ENCODE measurements around the gene NFKBIL1.

The NFKBIL1 gene

DNA sequence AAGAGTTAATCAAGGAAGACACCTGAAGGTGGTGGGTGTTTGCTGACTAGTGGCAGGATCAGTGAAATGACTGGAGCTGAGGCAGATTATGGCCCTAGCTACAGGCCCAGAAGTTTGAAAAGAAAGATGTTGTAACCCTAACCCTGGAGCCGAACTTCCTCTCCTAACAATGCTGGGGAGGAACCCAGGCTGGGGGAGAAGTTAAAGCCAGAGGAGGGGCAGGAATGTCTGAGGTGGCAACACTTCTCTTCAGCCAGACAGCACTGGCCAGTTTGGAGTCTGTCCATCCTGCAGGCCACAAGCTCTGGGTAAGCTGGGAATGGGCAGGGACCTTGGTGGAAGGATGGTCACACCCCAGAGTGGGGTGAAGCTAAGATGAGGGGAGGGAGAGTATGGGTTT, 38.6 kb downstream of the NFKBIL1 start, which contains the start of gene LST1:
TSS of gene LST1 (plus strand) at position 270 of the 400 bp plus-strand sequence. CDS start 1,023 bp downstream, outside the sequence.
- ATAC-seq = no peak
- no peak for TF ChIP-seq ZC3H10 (CRISPR knock-in tag; IDR thresholded peaks at IDR 0.05)
- TF ChIP-seq ZNF8 (CRISPR knock-in tag; IDR thresholded peaks at IDR 0.05) = no peak
- TF ChIP-seq, protein P1, sequence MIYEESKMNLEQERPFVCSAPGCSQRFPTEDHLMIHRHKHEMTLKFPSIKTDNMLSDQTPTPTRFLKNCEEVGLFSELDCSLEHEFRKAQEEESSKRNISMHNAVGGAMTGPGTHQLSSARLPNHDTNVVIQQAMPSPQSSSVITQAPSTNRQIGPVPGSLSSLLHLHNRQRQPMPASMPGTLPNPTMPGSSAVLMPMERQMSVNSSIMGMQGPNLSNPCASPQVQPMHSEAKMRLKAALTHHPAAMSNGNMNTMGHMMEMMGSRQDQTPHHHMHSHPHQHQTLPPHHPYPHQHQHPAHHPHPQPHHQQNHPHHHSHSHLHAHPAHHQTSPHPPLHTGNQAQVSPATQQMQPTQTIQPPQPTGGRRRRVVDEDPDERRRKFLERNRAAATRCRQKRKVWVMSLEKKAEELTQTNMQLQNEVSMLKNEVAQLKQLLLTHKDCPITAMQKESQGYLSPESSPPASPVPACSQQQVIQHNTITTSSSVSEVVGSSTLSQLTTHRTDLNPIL (CRISPR knock-in tag; IDR thresholded peaks at IDR 0.05; ENCODE audit: low read depth) = no peak
- no peak for TF ChIP-seq ARNTL (CRISPR knock-in tag; IDR thresholded peaks at IDR 0.05; ENCODE audit: borderline replicate concordance, low read depth)
- TF ChIP-seq ZFP30 (CRISPR knock-in tag; IDR thresholded peaks at IDR 0.05) = no peak
- TF ChIP-seq ESRRG (CRISPR knock-in tag; IDR thresholded peaks at IDR 0.05) = no peak

DNA sequence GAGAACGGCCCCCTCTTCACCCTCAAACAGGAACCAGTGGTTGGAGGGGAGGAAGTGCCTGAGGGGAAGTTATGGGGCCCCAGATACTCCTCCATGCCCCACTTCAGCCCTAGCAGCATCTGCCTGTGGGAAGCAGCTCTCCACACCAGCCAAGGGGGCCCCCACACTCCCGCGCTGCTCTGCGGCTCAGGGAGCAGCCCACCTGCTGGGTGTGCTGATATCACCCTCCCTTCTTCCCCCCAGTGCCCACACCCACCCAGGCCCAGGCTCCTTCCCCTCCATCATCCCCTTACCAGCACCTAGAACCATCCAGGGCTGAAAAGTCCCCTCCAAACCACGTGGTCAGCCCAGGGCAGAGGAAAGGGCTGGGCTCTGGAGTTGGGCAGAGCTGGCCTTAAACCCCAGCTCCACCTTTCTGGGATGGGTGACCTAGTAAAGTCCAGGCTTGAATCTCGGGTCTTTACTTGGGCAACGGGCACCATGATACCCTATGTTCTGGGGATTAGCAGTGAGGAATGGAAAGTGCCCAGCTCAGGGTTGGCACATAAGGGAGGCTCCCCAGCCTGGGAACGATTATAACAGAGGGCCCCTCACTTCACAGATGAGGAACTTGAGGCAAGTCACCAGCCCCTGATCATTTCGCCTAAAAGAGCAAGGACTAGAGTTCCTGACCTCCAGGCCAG, 39.3 kb downstream of the NFKBIL1 start:
- TF ChIP-seq TOX (CRISPR knock-in tag; IDR thresholded peaks at IDR 0.05; ENCODE audit: borderline replicate concordance) (no peak), TCF4 (CRISPR knock-in tag; IDR thresholded peaks at IDR 0.05; ENCODE audit: borderline replicate concordance) (no peak), RARB (CRISPR knock-in tag; IDR thresholded peaks at IDR 0.05) (no peak), CSDC2 (CRISPR knock-in tag; IDR thresholded peaks at IDR 0.05) (no peak), ZFP30 (CRISPR knock-in tag; IDR thresholded peaks at IDR 0.05) (no peak), ESRRG (CRISPR knock-in tag; IDR thresholded peaks at IDR 0.05) (no peak), PPARA (CRISPR knock-in tag; IDR thresholded peaks at IDR 0.05; ENCODE audit: borderline replicate concordance) (no peak), ZNF70 (CRISPR knock-in tag; IDR thresholded peaks at IDR 0.05) (no peak), ARNTL (CRISPR knock-in tag; IDR thresholded peaks at IDR 0.05; ENCODE audit: borderline replicate concordance, low read depth) (no peak), ISL1 (CRISPR knock-in tag; IDR thresholded peaks at IDR 0.05) (no peak), ZNF8 (CRISPR knock-in tag; IDR thresholded peaks at IDR 0.05) (no peak)
- TF ChIP-seq, protein P1 (CRISPR knock-in tag; IDR thresholded peaks at IDR 0.05; ENCODE audit: low read depth) = no peak
- TF ChIP-seq, protein P2, sequence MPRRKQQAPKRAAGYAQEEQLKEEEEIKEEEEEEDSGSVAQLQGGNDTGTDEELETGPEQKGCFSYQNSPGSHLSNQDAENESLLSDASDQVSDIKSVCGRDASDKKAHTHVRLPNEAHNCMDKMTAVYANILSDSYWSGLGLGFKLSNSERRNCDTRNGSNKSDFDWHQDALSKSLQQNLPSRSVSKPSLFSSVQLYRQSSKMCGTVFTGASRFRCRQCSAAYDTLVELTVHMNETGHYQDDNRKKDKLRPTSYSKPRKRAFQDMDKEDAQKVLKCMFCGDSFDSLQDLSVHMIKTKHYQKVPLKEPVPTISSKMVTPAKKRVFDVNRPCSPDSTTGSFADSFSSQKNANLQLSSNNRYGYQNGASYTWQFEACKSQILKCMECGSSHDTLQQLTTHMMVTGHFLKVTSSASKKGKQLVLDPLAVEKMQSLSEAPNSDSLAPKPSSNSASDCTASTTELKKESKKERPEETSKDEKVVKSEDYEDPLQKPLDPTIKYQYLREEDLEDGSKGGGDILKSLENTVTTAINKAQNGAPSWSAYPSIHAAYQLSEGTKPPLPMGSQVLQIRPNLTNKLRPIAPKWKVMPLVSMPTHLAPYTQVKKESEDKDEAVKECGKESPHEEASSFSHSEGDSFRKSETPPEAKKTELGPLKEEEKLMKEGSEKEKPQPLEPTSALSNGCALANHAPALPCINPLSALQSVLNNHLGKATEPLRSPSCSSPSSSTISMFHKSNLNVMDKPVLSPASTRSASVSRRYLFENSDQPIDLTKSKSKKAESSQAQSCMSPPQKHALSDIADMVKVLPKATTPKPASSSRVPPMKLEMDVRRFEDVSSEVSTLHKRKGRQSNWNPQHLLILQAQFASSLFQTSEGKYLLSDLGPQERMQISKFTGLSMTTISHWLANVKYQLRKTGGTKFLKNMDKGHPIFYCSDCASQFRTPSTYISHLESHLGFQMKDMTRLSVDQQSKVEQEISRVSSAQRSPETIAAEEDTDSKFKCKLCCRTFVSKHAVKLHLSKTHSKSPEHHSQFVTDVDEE (CRISPR knock-in tag; IDR thresholded peaks at IDR 0.05) = no peak
- TF ChIP-seq, protein P3, sequence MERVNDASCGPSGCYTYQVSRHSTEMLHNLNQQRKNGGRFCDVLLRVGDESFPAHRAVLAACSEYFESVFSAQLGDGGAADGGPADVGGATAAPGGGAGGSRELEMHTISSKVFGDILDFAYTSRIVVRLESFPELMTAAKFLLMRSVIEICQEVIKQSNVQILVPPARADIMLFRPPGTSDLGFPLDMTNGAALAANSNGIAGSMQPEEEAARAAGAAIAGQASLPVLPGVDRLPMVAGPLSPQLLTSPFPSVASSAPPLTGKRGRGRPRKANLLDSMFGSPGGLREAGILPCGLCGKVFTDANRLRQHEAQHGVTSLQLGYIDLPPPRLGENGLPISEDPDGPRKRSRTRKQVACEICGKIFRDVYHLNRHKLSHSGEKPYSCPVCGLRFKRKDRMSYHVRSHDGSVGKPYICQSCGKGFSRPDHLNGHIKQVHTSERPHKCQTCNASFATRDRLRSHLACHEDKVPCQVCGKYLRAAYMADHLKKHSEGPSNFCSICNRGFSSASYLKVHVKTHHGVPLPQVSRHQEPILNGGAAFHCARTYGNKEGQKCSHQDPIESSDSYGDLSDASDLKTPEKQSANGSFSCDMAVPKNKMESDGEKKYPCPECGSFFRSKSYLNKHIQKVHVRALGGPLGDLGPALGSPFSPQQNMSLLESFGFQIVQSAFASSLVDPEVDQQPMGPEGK (CRISPR knock-in tag; IDR thresholded peaks at IDR 0.05; ENCODE audit: borderline replicate concordance) = no peak
- TF ChIP-seq, protein P4, sequence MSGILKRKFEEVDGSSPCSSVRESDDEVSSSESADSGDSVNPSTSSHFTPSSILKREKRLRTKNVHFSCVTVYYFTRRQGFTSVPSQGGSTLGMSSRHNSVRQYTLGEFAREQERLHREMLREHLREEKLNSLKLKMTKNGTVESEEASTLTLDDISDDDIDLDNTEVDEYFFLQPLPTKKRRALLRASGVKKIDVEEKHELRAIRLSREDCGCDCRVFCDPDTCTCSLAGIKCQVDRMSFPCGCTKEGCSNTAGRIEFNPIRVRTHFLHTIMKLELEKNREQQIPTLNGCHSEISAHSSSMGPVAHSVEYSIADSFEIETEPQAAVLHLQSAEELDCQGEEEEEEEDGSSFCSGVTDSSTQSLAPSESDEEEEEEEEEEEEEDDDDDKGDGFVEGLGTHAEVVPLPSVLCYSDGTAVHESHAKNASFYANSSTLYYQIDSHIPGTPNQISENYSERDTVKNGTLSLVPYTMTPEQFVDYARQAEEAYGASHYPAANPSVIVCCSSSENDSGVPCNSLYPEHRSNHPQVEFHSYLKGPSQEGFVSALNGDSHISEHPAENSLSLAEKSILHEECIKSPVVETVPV (CRISPR knock-in tag; IDR thresholded peaks at IDR 0.05) = no peak
- ATAC-seq = no peak

DNA sequence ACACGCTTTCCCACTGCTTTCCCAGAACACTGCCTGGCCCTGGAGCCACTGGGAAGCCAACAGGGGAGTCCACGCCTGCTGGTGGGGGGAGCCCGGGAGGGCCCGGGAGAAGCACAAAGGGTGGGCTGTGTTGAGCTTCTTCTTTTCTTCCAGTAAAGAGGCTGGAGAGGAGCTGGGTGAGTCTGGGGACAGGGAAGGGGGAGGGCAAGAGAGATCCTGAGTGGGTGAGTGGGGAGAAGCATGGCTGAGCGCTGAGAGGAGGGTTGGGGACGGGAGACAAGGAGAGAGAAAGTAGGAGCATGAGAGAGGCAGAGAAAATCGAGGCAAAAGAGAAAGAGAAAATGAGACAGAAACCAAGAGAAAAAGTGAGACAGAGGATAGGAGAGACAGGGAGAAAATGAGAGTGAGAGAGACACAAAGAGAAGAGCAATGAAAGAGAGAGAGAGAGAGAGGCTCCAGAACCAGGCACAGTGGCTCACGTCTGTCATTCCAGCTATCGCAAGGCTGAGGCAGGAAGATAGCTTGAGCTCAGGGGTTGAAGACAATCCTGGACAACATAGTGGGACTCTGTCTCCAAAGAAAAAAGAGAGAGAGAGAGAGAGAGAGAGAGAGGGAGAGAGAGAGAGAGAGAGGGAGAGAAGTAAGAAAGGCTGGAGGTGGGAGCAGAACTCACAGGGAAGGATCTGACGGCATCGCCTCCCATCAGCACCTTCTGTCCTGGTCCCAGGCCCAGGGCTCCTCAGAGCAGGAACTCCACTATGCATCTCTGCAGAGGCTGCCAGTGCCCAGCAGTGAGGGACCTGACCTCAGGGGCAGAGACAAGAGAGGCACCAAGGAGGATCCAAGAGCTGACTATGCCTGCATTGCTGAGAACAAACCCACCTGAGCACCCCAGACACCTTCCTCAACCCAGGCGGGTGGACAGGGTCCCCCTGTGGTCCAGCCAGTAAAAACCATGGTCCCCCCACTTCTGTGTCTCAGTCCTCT, 40.7 kb downstream of the NFKBIL1 start:
- no peak for TF ChIP-seq ZFP30 (CRISPR knock-in tag; IDR thresholded peaks at IDR 0.05)
- TF ChIP-seq, protein P1 (CRISPR knock-in tag; IDR thresholded peaks at IDR 0.05; ENCODE audit: low read depth) = no peak
- no peak for TF ChIP-seq GLIS3 (CRISPR knock-in tag; IDR thresholded peaks at IDR 0.05)
- no peak for TF ChIP-seq ZNF8 (CRISPR knock-in tag; IDR thresholded peaks at IDR 0.05)
- no peak for TF ChIP-seq BACH2 (CRISPR knock-in tag; IDR thresholded peaks at IDR 0.05; ENCODE audit: borderline replicate concordance)
- TF ChIP-seq CSDC2 (CRISPR knock-in tag; IDR thresholded peaks at IDR 0.05) = no peak
- no peak for TF ChIP-seq ZNF565 (CRISPR knock-in tag; conservative IDR thresholded peaks at IDR 0.05; ENCODE audit: low read depth)
- TF ChIP-seq RARB (CRISPR knock-in tag; IDR thresholded peaks at IDR 0.05) = no peak
- no peak for TF ChIP-seq ZNF70 (CRISPR knock-in tag; IDR thresholded peaks at IDR 0.05)
- TF ChIP-seq ZFP3 (CRISPR knock-in tag; IDR thresholded peaks at IDR 0.05) = no peak
- TF ChIP-seq, protein P5, sequence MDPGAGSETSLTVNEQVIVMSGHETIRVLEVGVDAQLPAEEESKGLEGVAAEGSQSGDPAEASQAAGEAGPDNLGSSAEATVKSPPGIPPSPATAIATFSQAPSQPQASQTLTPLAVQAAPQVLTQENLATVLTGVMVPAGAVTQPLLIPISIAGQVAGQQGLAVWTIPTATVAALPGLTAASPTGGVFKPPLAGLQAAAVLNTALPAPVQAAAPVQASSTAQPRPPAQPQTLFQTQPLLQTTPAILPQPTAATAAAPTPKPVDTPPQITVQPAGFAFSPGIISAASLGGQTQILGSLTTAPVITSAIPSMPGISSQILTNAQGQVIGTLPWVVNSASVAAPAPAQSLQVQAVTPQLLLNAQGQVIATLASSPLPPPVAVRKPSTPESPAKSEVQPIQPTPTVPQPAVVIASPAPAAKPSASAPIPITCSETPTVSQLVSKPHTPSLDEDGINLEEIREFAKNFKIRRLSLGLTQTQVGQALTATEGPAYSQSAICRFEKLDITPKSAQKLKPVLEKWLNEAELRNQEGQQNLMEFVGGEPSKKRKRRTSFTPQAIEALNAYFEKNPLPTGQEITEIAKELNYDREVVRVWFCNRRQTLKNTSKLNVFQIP (CRISPR knock-in tag; IDR thresholded peaks at IDR 0.05; ENCODE audit: borderline replicate concordance, low read depth) = no peak
- TF ChIP-seq ZC3H10 (CRISPR knock-in tag; IDR thresholded peaks at IDR 0.05) = no peak
- TF ChIP-seq PPARA (CRISPR knock-in tag; IDR thresholded peaks at IDR 0.05; ENCODE audit: borderline replicate concordance) = no peak
- TF ChIP-seq ARNTL (CRISPR knock-in tag; IDR thresholded peaks at IDR 0.05; ENCODE audit: borderline replicate concordance, low read depth) = no peak
- no peak for ATAC-seq

All from SK-N-SH treated with all-trans-retinoic acid at 6 μM for 48 hours (cell line).